Left lung (tissue), 10 donors: Measurements from ENCODE around the gene IPO8. TPM values are rescaled to one million over a fixed set of nuclear protein-coding genes. Genes with fewer than 3 reads are reported as not detected.

Experiments
- ATAC-seq: fragments of 200-7000 bp; cut with Tn5 transposase; one replicate; pipeline ENCODE4 v1.9.1; 2020; ENCODE audit warnings: moderate library complexity
- DNase-seq, 4 donors: peaks; one replicate each; pipeline ENCODE4 v3.0.0-alpha.2; 2013 to 2020
- H3K27ac ChIP-seq, 2 donors: fragments of 200-600 bp; sonication (generic) in 1 of 2; one replicate each; pipeline versions ENCODE4 v1.5.0 to v1.8.0; 2020 to 2021
- H3K27me3 ChIP-seq, 2 donors: fragments of 200-600 bp; sonication (generic) in 1 of 2; one replicate each; pipeline versions ENCODE4 v1.5.0 to v1.8.0; 2020 to 2021
- H3K36me3 ChIP-seq, 2 donors: fragments of 200-600 bp; sonication (generic) in 1 of 2; one replicate each; pipeline versions ENCODE4 v1.5.0 to v1.8.0; 2020 to 2021
- H3K4me1 ChIP-seq, 2 donors: fragments of 200-600 bp; one replicate each; pipeline ENCODE4 v1.8.0; 2021
- H3K4me3 ChIP-seq, 2 donors: fragments of 200-600 bp; sonication (generic) in 1 of 2; one replicate each; pipeline versions ENCODE4 v1.5.0 to v1.8.0; 2020 to 2021; ENCODE audit warnings: mild to moderate bottlenecking in 1 of 2
- H3K9me3 ChIP-seq, 2 donors: fragments of 200-600 bp; sonication (generic) in 1 of 2; one replicate each; pipeline versions ENCODE4 v1.5.0 to v1.8.0; 2020 to 2021
- intact Hi-C, 2 donors: fragments of 100-400 bp; cut with DNase I; formaldehyde crosslinking; loops; one replicate each; pipeline versions ENCODE4 v1.11.2 to v1.14.2; 2022
- polyA plus RNA-seq, 6 donors: library from polyadenylated mRNA; unstranded; fragments of 120-200 nt; gene quantifications; one replicate each; pipeline ENCODE4 v1.2.1, GENCODE V29; 2013; ENCODE audit not compliant: insufficient read length in 6 of 6
- total RNA-seq, 2 donors: library from RNA; stranded (reverse); fragmentation: NEBNext Ultra II Directional; extraction: Animal tissue kit (Norgen Biotek cat#: 25700); gene quantifications; one replicate each; pipeline ENCODE4 v1.2.1, GENCODE V29; 2021
- TF ChIP-seq, protein P1 (sequence below), 2 donors: fragments of 200-600 bp; sonication (generic) in 1 of 2; IDR thresholded peaks; one replicate each; pipeline versions ENCODE4 v1.5.0 to v1.8.0; 2021; ENCODE audit warnings: antibody characterized with exemption in 2 of 2
- donor health status: DM: no; HTN: yes; CAD: no.
- donor health status: DM: no; HTN: no; CAD: no.

IPO8 gene
- total and polyA plus RNA-seq, 8 donors: 45.6 to 53.6 (median 49.8) TPM

DNA sequence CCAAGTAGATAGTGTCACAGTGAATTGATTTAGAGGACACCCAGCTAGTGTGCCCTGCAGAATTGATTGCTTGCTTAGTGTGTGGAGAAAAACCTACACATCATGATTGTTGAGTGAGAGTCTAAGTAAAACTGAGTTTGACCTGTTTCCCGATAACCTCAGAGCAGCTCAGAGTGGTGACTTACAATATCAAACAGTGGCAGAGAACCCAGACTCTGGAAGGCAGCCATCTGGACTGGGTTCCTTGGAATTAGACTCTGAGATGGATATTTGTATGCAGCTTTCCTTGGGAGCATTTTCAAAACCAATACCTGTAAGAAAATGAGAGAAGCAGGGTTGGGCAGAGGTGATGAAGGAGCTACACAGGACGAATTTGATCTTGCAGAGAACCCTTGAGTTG, 109.8 kb downstream of the IPO8 start:
- ATAC-seq: no peak
- H3K9me3 ChIP-seq: peaks cover 0 to 7% of the 10 kb centered on the region in 2 donors
- intact Hi-C loops: no loop called here

GRCh38 chr12:30582943-30583342, 112.7 kb downstream of the IPO8 start:
- TF ChIP-seq, protein P1, sequence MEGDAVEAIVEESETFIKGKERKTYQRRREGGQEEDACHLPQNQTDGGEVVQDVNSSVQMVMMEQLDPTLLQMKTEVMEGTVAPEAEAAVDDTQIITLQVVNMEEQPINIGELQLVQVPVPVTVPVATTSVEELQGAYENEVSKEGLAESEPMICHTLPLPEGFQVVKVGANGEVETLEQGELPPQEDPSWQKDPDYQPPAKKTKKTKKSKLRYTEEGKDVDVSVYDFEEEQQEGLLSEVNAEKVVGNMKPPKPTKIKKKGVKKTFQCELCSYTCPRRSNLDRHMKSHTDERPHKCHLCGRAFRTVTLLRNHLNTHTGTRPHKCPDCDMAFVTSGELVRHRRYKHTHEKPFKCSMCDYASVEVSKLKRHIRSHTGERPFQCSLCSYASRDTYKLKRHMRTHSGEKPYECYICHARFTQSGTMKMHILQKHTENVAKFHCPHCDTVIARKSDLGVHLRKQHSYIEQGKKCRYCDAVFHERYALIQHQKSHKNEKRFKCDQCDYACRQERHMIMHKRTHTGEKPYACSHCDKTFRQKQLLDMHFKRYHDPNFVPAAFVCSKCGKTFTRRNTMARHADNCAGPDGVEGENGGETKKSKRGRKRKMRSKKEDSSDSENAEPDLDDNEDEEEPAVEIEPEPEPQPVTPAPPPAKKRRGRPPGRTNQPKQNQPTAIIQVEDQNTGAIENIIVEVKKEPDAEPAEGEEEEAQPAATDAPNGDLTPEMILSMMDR (IDR thresholded peaks at IDR 0.05): no peak
- intact Hi-C loops: no loop called here
- Histone ChIP-seq H3K36me3 (no peaks in the 10 kb centered on the region), H3K27ac (no peak overlapping the region), H3K27me3 (no peaks in the 10 kb centered on the region), H3K9me3 (no peaks in the 10 kb centered on the region), H3K4me1 (no peaks in the 10 kb centered on the region), H3K4me3 (no peak overlapping the region)
- no peak for DNase-seq
- no peak for ATAC-seq

More for the DNA sequence above, 109.8 kb downstream of the IPO8 start:
- DNase-seq: no peak
- Histone ChIP-seq H3K27ac (no peak overlapping the region), H3K4me1 (no peaks in the 10 kb centered on the region), H3K36me3 (no peaks in the 10 kb centered on the region), H3K27me3 (no peaks in the 10 kb centered on the region), H3K4me3 (no peak overlapping the region)
- TF ChIP-seq, protein P1 (IDR thresholded peaks at IDR 0.05): no peak

GRCh38 chr12:30580344-30580743, 115.3 kb downstream of the IPO8 start:
- TF ChIP-seq, protein P1 (IDR thresholded peaks at IDR 0.05): no peak
- H3K27ac ChIP-seq: no peak overlapping the region
- ATAC-seq (peak; percentile 39), DNase-seq (peak in 2 of 4 donors; percentile 72 to 84)
- H3K9me3 ChIP-seq: no peaks in the 10 kb centered on the region
- intact Hi-C loops: no loop called here
- H3K27me3 ChIP-seq: no peaks in the 10 kb centered on the region
- H3K4me3 ChIP-seq: no peak overlapping the region
- H3K36me3 ChIP-seq: no peaks in the 10 kb centered on the region
- no peaks in the 10 kb centered on the region for H3K4me1 ChIP-seq

Other genes with a start within 250 kb of the IPO8 start
- gene CAPRIN2, start 59.1 kb upstream of the IPO8 start, total RNA-seq: 10 to 100 TPM; 16.4 to 20.1 TPM
- gene CAPRIN2, start 59.1 kb upstream of the IPO8 start, polyA plus RNA-seq: 10 to 100 TPM; 42.1 to 66.3 (median 49.1) TPM
- gene TSPAN11, start 230.9 kb upstream of the IPO8 start, total RNA-seq: 10 to 100 TPM in 1 of 2 donors, 1 to 10 TPM in 1; 4.1 to 16.6 TPM
- 10 to 100 TPM; 11.6 to 18.2 (median 14.7) TPM for gene TSPAN11, start 230.9 kb upstream of the IPO8 start, polyA plus RNA-seq